ENCODE data around the gene VAV1.

The VAV1 gene

DNA sequence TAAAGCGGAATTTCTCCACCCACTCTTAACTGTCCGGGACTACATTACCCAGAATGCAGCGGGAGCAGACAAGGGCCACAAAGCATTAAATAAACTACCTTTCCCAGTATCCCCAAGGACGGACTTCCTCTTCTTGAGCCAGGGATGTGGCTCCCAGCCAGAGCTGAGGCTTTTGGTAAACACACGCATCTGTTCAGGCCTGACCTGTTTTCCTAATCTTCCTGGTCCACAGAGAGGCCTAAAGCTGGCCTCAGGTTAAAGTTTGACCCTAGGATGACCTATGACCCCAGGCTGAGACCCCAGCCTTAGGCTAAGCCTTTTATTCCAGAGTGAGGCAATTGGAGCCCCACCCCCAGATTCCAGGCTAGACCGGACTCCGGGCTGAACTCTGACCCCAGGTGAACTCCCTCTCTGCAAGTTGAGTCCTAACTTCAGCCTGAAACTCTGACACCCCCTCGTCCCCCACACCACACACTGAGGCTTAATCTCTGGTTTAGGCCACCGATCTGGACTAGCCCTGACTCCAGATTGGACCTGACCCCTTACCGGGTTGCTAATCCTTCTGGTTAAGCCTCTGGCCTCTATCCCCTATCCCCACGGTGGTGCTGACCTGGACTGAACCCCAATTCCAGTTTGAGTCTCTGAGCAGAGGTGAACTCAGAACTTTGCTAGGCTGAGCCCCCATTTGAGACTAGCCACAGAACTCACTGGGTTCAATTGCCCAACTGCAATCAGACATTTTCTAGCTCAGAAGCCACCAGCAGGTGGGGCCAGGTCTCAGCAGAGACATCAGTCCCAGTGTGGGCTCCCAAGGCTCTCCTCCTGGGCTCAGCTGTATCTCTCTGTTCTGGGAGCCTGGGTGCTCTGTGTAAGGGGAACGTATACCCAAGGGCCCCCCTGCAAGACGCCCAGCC is 34.4 kb upstream of the VAV1 start:
- Histone ChIP-seq H3K27me3 (ENCODE audit: control insufficient read depth, insufficient read depth, low read length) (no peaks in the 10 kb centered on the region), H3K4me1 (ENCODE audit: control insufficient read depth, insufficient read depth, low read length) (peaks cover 45% of the 10 kb centered on the region), H3K36me3 (ENCODE audit: control insufficient read depth, insufficient read depth, low read length) (peaks cover 21% of the 10 kb centered on the region), H3K4me3 (ENCODE audit: low read depth, low read length) (peak overlapping the region; percentile 61), H3K9ac (ENCODE audit: low read length) (peak overlapping the region; percentile 87), H3K27ac (ENCODE audit: low read depth, low read length) (peak overlapping the region; percentile 77; the same call in 1 of the 2 replicates), H3K9me3 (ENCODE audit: control insufficient read depth, insufficient read depth, low read depth, low read length) (no peaks in the 10 kb centered on the region)

DNA sequence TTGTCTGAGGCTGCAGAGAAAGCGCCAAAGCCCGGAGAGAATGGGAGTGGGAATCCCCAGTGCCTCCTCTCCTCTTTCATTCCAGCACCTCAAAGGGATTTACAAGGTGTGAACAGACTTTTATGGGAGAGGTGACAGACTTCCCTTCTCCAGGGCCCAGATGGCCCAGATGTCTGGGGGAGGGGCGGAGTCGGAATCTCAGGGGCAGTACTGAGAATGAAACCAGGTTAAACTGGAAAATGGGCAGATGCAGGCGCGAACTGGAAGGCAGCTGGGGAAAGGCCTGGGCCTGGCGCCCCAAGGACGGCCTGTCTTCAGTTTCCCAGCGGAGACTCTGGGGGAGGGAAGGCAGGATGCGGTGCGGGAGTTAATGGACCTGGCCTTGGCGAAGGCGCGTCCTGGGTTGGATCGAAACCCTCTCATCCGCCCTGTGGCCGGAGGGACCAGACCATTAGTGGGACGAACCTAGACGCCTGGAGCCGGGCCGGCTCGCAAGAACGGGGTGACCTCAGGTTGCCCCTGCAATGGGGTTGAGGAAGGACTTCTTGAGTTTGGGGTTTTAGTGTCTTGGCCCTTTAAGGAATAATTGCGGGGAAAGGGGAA is 33.6 kb upstream of the VAV1 start:
- Histone ChIP-seq H3K9me3 (ENCODE audit: control insufficient read depth, insufficient read depth, low read depth, low read length) (no peaks in the 10 kb centered on the region), H3K9ac (ENCODE audit: low read length) (peak overlapping the region; percentile 87), H3K4me1 (ENCODE audit: control insufficient read depth, insufficient read depth, low read length) (peaks cover 53% of the 10 kb centered on the region), H3K4me3 (ENCODE audit: low read depth, low read length) (peak overlapping the region; percentile 61), H3K27me3 (ENCODE audit: control insufficient read depth, insufficient read depth, low read length) (no peaks in the 10 kb centered on the region), H3K27ac (ENCODE audit: low read depth, low read length) (peak overlapping the region; percentile 77; the same call in 1 of the 2 replicates), H3K36me3 (ENCODE audit: control insufficient read depth, insufficient read depth, low read length) (peaks cover 27% of the 10 kb centered on the region)

DNA sequence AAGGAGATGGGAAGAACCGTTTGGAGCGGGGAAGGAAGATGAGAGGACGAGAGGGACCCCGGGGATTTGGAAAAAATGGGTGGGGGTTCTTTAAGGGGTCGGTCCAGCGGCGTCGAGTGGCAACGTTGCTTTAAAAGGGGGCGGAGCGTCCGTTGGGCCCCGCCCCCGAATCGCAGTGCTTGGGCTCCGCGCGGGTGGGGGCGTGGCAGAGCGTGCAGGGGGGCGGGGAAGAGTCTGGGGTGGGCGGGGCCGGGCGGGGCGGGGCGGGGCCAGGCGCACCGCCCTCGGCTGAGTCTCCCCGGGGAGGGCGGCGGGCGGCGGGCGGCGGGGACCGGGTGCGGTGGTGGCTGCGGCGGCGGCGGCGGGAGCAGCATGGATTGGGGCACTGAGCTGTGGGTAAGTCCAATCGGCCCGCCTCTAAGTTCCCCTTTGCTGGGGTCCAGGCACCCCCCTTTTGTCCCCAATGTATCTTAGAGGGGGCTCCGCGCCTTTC is 33.1 kb upstream of the VAV1 start, which contains the start of gene TRIP10:
Gene TRIP10 (plus strand): TSS at position 291 of the 493 bp plus-strand sequence. CDS start 82 bp downstream, at position 373.
- peaks cover 32% of the 10 kb centered on the region for H3K36me3 ChIP-seq (ENCODE audit: control insufficient read depth, insufficient read depth, low read length)
- H3K4me3 ChIP-seq (ENCODE audit: low read depth, low read length), result peak within 1 kb of the TSS; percentile 81
- no peaks in the 10 kb centered on the region for H3K27me3 ChIP-seq (ENCODE audit: control insufficient read depth, insufficient read depth, low read length)
- peaks cover 55% of the 10 kb centered on the region for H3K4me1 ChIP-seq (ENCODE audit: control insufficient read depth, insufficient read depth, low read length)
- H3K9ac ChIP-seq (ENCODE audit: low read length), result peak within 1 kb of the TSS; percentile 87
- no peaks in the 10 kb centered on the region for H3K9me3 ChIP-seq (ENCODE audit: control insufficient read depth, insufficient read depth, low read depth, low read length)
- H3K27ac ChIP-seq (ENCODE audit: low read depth, low read length), result peak within 1 kb of the TSS; percentile 77

DNA sequence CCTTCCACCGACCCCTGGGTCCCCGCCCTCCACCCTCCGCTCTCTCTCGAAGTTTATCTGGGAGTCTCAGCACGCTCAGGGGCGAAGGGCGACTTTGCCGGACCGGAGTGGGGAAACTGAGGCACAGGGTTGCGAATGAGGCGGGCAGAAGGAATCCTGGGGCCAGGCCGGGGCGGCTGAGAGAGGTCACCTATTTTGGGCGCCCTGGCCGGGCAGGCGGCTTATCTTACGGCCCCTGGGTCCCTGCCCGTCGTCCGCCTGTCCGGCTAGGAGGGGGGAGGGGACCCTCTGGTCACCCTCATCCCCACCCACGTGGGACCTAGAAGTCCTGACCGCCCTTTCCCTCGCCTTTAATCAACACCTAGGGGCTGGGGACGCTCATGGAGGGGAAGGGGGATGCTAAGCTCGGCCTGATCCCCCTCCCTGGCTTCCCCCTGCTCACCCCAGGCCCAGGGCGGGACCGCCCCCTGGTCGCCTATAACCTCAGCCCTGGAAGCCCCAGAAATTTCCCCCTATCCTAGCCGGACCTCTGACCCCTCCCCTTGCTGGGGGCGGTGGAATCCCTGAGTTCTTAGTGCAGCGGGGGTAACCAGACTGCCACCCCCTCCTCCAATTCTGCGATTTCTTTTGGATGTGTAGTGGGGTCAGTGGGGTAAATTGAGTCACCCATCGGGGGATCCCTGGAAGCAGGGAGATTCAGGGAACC is 32.5 kb upstream of the VAV1 start:
- Histone ChIP-seq H3K27ac (ENCODE audit: low read depth, low read length) (peak overlapping the region; percentile 52), H3K27me3 (ENCODE audit: control insufficient read depth, insufficient read depth, low read length) (no peaks in the 10 kb centered on the region), H3K9ac (ENCODE audit: low read length) (peak overlapping the region; percentile 87), H3K4me1 (ENCODE audit: control insufficient read depth, insufficient read depth, low read length) (peaks cover 59% of the 10 kb centered on the region), H3K4me3 (ENCODE audit: low read depth, low read length) (peak overlapping the region; percentile 81), H3K9me3 (ENCODE audit: control insufficient read depth, insufficient read depth, low read depth, low read length) (no peaks in the 10 kb centered on the region), H3K36me3 (ENCODE audit: control insufficient read depth, insufficient read depth, low read length) (peaks cover 38% of the 10 kb centered on the region)

DNA sequence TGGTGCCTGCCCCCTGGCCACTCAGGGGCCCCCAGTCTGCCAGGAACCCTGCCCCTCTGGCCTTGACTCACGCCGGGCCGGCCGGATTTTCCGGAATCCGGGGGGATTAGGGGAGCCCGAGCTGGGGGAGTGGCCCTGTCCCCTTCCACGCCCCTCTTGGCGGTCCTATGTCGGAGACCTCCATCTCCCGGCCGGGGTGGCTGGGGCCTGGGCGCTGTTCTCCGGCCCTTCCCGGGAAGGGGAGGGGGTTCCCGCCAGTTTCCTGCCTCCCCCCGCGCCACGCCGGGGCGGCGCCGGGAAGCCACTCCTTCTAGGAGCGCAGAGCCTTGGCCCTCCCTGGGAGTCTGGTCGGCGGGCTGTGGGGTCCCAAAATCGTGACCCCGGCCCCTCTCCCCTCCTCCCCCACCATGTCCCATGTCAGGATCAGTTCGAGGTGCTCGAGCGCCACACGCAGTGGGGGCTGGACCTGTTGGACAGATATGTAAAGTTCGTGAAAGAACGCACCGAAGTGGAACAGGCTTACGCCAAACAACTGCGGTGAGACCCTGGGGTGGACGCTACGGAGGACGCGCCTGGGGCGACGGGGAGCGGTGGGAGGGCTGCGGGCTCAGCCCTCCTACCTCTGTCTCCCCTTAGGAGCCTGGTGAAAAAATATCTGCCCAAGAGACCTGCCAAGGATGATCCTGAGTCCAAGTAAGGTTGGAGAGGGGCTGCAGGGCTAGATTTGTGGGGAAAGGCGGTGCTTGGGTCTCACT is 31.7 kb upstream of the VAV1 start:
- Histone ChIP-seq H3K9ac (ENCODE audit: low read length) (peak overlapping the region; percentile 87), H3K4me3 (ENCODE audit: low read depth, low read length) (peak overlapping the region; percentile 81), H3K27me3 (ENCODE audit: control insufficient read depth, insufficient read depth, low read length) (no peaks in the 10 kb centered on the region), H3K36me3 (ENCODE audit: control insufficient read depth, insufficient read depth, low read length) (peaks cover 45% of the 10 kb centered on the region), H3K9me3 (ENCODE audit: control insufficient read depth, insufficient read depth, low read depth, low read length) (no peaks in the 10 kb centered on the region), H3K4me1 (ENCODE audit: control insufficient read depth, insufficient read depth, low read length) (peaks cover 53% of the 10 kb centered on the region), H3K27ac (ENCODE audit: low read depth, low read length) (peak overlapping the region; percentile 79)

DNA sequence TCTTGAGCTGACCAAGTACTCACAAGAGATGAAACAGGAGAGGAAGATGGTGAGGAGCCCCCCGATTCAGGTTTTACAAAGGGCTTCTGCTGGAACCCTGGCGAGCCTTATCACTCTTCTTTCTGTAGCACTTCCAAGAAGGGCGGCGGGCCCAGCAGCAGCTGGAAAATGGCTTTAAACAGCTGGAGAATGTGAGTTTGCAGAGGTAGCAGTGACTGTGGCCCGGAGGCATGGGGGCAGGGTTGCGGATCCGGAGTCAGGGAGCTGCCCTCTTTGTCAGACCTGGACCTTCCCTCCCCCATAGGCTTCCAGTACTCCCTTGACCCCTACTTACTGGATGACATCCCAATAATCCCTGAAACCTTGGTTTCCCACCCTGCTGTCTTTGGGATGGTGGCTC is 29.4 kb upstream of the VAV1 start:
- Histone ChIP-seq H3K36me3 (ENCODE audit: control insufficient read depth, insufficient read depth, low read length) (peaks cover 67% of the 10 kb centered on the region), H3K4me1 (ENCODE audit: control insufficient read depth, insufficient read depth, low read length) (peaks cover 44% of the 10 kb centered on the region), H3K27ac (ENCODE audit: low read depth, low read length) (peak overlapping the region; percentile 10; the same call in 1 of the 2 replicates), H3K27me3 (ENCODE audit: control insufficient read depth, insufficient read depth, low read length) (no peaks in the 10 kb centered on the region), H3K9me3 (ENCODE audit: control insufficient read depth, insufficient read depth, low read depth, low read length) (no peaks in the 10 kb centered on the region), H3K4me3 (ENCODE audit: low read depth, low read length) (peak overlapping the region; percentile 38; the same call in 1 of the 2 replicates), H3K9ac (ENCODE audit: low read length) (peak overlapping the region; percentile 69)

DNA sequence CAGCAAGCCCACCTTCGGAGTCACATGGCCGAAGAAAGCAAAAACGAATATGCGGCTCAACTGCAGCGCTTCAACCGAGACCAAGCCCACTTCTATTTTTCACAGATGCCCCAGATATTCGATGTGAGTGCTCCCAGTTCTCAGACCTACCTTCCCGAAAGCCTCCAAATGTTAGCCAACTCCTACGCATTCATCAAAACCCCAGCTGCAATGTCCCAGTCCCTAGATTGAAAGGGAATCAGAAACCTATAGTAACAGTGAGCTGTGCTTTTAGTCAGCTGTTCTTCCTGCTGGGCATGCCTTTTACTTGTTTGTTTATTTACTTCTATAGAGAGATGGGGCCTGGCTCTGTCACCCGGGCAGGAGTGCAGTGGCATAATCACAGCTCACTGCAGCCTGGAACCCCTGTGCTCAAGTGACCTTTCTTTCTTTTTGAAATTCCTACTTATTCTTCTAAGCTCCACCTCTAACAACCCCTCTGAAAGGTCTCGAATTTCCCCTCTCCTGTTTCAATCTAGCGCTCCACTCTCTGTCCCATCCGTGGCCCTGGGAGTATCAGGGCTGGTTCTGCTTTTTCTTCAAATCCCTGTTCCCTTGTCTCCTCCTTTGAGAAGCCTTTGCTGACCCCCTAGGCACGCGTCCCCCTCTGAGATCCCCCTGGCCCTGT is 28.7 kb upstream of the VAV1 start:
- no peaks in the 10 kb centered on the region for H3K27me3 ChIP-seq (ENCODE audit: control insufficient read depth, insufficient read depth, low read length)
- H3K36me3 ChIP-seq (ENCODE audit: control insufficient read depth, insufficient read depth, low read length), result peaks cover 74% of the 10 kb centered on the region
- peak overlapping the region; percentile 64 for H3K9ac ChIP-seq (ENCODE audit: low read length)
- peak overlapping the region; percentile 22; the same call in 1 of the 2 replicates for H3K27ac ChIP-seq (ENCODE audit: low read depth, low read length)
- H3K4me1 ChIP-seq (ENCODE audit: control insufficient read depth, insufficient read depth, low read length), result peaks cover 37% of the 10 kb centered on the region
- peak overlapping the region; percentile 38; the same call in 1 of the 2 replicates for H3K4me3 ChIP-seq (ENCODE audit: low read depth, low read length)
- H3K9me3 ChIP-seq (ENCODE audit: control insufficient read depth, insufficient read depth, low read depth, low read length), result no peaks in the 10 kb centered on the region

DNA sequence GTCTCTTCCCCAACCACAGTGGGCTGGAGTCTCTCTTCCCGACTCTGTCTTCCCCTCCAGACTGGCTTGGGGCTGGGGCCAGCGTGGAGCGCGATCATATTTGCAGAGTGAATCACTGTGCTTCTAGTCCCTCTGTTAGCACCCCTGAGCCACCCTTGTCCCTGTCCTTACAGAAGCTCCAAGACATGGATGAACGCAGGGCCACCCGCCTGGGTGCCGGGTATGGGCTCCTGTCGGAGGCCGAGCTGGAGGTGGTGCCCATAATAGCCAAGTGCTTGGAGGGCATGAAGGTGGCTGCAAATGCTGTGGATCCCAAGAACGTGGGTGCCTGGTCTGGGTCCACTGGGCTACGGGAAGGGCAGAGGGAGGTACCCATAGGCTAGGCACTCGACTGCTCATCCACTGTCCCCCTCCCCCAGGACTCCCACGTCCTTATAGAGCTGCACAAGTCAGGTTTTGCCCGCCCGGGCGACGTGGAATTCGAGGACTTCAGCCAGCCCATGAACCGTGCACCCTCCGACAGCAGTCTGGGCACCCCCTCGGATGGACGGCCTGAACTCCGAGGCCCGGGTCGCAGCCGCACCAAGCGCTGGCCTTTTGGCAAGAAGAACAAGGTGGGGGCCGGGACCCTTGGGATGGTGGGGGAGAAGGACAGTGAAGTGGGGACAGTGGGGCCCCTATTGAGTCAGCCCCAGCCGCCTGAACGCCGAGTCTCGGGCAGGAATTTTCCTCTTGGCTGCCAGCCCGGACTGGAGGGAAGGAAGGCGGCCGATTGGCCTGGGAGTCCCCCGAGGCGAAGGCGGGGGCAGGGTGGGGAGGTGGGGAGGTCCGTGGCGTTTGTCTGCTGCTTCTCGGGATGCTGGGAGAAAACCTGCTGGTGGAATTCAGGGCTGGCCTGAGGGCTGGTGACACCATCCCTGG is 27.9 kb upstream of the VAV1 start:
- H3K9me3 ChIP-seq (ENCODE audit: control insufficient read depth, insufficient read depth, low read depth, low read length), result no peaks in the 10 kb centered on the region
- peak overlapping the region; percentile 65; the same call in 1 of the 2 replicates for H3K27ac ChIP-seq (ENCODE audit: low read depth, low read length)
- H3K4me3 ChIP-seq (ENCODE audit: low read depth, low read length), result peak overlapping the region; percentile 38; the same call in 1 of the 2 replicates
- H3K36me3 ChIP-seq (ENCODE audit: control insufficient read depth, insufficient read depth, low read length), result peaks cover 81% of the 10 kb centered on the region
- peaks cover 34% of the 10 kb centered on the region for H3K4me1 ChIP-seq (ENCODE audit: control insufficient read depth, insufficient read depth, low read length)
- H3K9ac ChIP-seq (ENCODE audit: low read length), result peak overlapping the region; percentile 64
- H3K27me3 ChIP-seq (ENCODE audit: control insufficient read depth, insufficient read depth, low read length), result no peaks in the 10 kb centered on the region

DNA sequence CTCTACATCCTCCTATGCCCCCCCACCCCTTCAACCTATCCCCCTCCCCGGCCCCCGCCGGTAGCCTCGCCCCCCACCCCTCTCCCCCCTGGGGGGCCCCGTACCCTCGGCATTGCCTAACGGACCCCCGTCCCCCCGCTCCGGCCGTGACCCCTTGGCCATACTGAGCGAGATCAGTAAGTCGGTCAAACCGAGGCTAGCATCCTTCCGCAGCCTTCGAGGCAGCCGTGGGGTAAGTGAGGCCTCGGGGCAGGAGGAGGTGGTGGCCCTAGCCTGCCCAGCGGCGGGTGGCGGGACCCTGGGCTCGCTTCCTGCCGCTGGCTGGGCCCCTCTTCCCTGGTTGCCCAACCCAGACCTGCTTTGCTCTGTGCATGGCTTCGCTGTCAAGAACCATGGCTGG is 26.5 kb upstream of the VAV1 start:
- no peaks in the 10 kb centered on the region for H3K27me3 ChIP-seq (ENCODE audit: control insufficient read depth, insufficient read depth, low read length)
- no peak overlapping the region for H3K4me3 ChIP-seq (ENCODE audit: low read depth, low read length)
- no peaks in the 10 kb centered on the region for H3K9me3 ChIP-seq (ENCODE audit: control insufficient read depth, insufficient read depth, low read depth, low read length)
- peaks cover 34% of the 10 kb centered on the region for H3K4me1 ChIP-seq (ENCODE audit: control insufficient read depth, insufficient read depth, low read length)
- peaks cover 93% of the 10 kb centered on the region for H3K36me3 ChIP-seq (ENCODE audit: control insufficient read depth, insufficient read depth, low read length)
- no peak overlapping the region for H3K27ac ChIP-seq (ENCODE audit: low read depth, low read length)
- no peak overlapping the region for H3K9ac ChIP-seq (ENCODE audit: low read length)
